Calu3 (cell line): ENCODE measurements around the gene BRCA2. TPM values are rescaled to one million over a fixed set of nuclear protein-coding genes. Genes with fewer than 3 reads are reported as not detected.

Experiments
- Bru-seq: library from RNA; stranded (reverse); fragments of 400-500 nt; gene quantifications from one replicate; lab custom pipeline; 2021; lab: Mats Ljungman, UMichigan
- BruChase-seq, 2 experiments: library from RNA; stranded (reverse); fragments of 400-500 nt; gene quantifications; one replicate each; lab custom pipeline; 2021; lab: Mats Ljungman, UMichigan
- BruUV-seq: library from RNA; stranded (reverse); fragments of 400-500 nt; replicated peaks from 2 replicates; lab custom pipeline; 2021; lab: Mats Ljungman, UMichigan
- CTCF ChIA-PET: fragments of 300-600 bp; sonication (Branson Sonifier 250); formaldehyde crosslinking; loops from one replicate; lab custom pipeline; 2022; ENCODE audit warnings: antibody characterized with exemption; lab: Charles Lee
- DNase-seq: peaks from one replicate; pipeline ENCODE4 v3.0.0; 2022
- H3K27ac Mint-ChIP-seq: one replicate; pipeline ENCODE4 v1.8.0; 2022; ENCODE audit warnings: mixed read lengths; ENCODE audit not compliant: unreplicated experiment
- H3K27me3 Mint-ChIP-seq: one replicate; pipeline ENCODE4 v1.8.0; 2022; ENCODE audit warnings: mixed read lengths; ENCODE audit not compliant: unreplicated experiment
- H3K36me3 Mint-ChIP-seq: one replicate; pipeline ENCODE4 v1.8.0; 2022; ENCODE audit warnings: mild to moderate bottlenecking, moderate library complexity, mixed read lengths; ENCODE audit not compliant: insufficient read depth, unreplicated experiment
- H3K4me1 Mint-ChIP-seq: one replicate; pipeline ENCODE4 v1.8.0; 2022; ENCODE audit warnings: mild to moderate bottlenecking, low read depth, mixed read lengths; ENCODE audit not compliant: unreplicated experiment
- H3K4me3 Mint-ChIP-seq: one replicate; pipeline ENCODE4 v1.8.0; 2022; ENCODE audit warnings: mild to moderate bottlenecking, low read depth, moderate library complexity, mixed read lengths; ENCODE audit not compliant: unreplicated experiment
- H3K9me3 Mint-ChIP-seq: one replicate; pipeline ENCODE4 v1.8.0; 2022; ENCODE audit warnings: low read depth, mixed read lengths; ENCODE audit not compliant: unreplicated experiment
- intact Hi-C: fragments of 100-400 bp; cut with micrococcal nuclease; formaldehyde crosslinking; loops from one replicate; pipeline ENCODE4 v1.10.0; 2022; ENCODE audit not compliant: unreplicated experiment
- long read RNA-seq: library from polyadenylated mRNA; stranded (forward); transcript quantifications from one replicate; pipeline ENCODE4 v2.0.0, GENCODE V29; 2022
- total RNA-seq: library from RNA; stranded (reverse); gene quantifications from 2 replicates; pipeline ENCODE4 v1.2.3, GENCODE V29; 2022
- TF ChIP-seq, protein P1 (sequence below): fragments of 200-600 bp; IDR thresholded peaks from one replicate; pipeline ENCODE4 v1.8.0; 2022; ENCODE audit warnings: antibody characterized with exemption; ENCODE audit not compliant: unreplicated experiment

BRCA2 gene, protein sequence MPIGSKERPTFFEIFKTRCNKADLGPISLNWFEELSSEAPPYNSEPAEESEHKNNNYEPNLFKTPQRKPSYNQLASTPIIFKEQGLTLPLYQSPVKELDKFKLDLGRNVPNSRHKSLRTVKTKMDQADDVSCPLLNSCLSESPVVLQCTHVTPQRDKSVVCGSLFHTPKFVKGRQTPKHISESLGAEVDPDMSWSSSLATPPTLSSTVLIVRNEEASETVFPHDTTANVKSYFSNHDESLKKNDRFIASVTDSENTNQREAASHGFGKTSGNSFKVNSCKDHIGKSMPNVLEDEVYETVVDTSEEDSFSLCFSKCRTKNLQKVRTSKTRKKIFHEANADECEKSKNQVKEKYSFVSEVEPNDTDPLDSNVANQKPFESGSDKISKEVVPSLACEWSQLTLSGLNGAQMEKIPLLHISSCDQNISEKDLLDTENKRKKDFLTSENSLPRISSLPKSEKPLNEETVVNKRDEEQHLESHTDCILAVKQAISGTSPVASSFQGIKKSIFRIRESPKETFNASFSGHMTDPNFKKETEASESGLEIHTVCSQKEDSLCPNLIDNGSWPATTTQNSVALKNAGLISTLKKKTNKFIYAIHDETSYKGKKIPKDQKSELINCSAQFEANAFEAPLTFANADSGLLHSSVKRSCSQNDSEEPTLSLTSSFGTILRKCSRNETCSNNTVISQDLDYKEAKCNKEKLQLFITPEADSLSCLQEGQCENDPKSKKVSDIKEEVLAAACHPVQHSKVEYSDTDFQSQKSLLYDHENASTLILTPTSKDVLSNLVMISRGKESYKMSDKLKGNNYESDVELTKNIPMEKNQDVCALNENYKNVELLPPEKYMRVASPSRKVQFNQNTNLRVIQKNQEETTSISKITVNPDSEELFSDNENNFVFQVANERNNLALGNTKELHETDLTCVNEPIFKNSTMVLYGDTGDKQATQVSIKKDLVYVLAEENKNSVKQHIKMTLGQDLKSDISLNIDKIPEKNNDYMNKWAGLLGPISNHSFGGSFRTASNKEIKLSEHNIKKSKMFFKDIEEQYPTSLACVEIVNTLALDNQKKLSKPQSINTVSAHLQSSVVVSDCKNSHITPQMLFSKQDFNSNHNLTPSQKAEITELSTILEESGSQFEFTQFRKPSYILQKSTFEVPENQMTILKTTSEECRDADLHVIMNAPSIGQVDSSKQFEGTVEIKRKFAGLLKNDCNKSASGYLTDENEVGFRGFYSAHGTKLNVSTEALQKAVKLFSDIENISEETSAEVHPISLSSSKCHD (N-terminal part only)
- total RNA-seq (11.0 and 12.8 TPM in 2 replicates), Bru-seq, nascent RNA (percentile 72 among the genes with signal in this experiment), BruChase-seq, experiment 1, labeled RNA remaining after a 6-hour chase (percentile 66 among the genes with signal in this experiment), BruChase-seq, experiment 2, labeled RNA remaining after a 2-hour chase (percentile 75 among the genes with signal in this experiment)
- long read RNA-seq, partial matches to known transcripts: 0 of 1 reads
- long read RNA-seq, other reads (novel, unspliced or antisense): 1 of 1 reads

DNA sequence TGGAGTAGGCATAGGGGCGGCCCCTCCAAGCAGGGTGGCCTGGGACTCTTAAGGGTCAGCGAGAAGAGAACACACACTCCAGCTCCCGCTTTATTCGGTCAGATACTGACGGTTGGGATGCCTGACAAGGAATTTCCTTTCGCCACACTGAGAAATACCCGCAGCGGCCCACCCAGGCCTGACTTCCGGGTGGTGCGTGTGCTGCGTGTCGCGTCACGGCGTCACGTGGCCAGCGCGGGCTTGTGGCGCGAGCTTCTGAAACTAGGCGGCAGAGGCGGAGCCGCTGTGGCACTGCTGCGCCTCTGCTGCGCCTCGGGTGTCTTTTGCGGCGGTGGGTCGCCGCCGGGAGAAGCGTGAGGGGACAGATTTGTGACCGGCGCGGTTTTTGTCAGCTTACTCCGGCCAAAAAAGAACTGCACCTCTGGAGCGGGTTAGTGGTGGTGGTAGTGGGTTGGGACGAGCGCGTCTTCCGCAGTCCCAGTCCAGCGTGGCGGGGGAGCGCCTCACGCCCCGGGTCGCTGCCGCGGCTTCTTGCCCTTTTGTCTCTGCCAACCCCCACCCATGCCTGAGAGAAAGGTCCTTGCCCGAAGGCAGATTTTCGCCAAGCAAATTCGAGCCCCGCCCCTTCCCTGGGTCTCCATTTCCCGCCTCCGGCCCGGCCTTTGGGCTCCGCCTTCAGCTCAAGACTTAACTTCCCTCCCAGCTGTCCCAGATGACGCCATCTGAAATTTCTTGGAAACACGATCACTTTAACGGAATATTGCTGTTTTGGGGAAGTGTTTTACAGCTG is at the start of gene BRCA2, which contains the start of gene ZAR1L:
BRCA2 (plus strand) TSS at position 271 of the 790 bp plus-strand sequence. CDS start 953 bp downstream, outside the sequence.
ZAR1L (minus strand) TSS at position 126 of the 790 bp plus-strand sequence. CDS start 3,438 bp downstream, outside the sequence.
- Mint-ChIP-seq H3K9me3 (no peaks in the 10 kb centered on the region), H3K4me3 (peak within 1 kb of the TSS; percentile 84), H3K36me3 (peaks cover 17% of the 10 kb centered on the region), H3K4me1 (no peaks in the 10 kb centered on the region), H3K27me3 (no peaks in the 10 kb centered on the region), H3K27ac (peak within 1 kb of the TSS; percentile 95)
- TF ChIP-seq, protein P1, sequence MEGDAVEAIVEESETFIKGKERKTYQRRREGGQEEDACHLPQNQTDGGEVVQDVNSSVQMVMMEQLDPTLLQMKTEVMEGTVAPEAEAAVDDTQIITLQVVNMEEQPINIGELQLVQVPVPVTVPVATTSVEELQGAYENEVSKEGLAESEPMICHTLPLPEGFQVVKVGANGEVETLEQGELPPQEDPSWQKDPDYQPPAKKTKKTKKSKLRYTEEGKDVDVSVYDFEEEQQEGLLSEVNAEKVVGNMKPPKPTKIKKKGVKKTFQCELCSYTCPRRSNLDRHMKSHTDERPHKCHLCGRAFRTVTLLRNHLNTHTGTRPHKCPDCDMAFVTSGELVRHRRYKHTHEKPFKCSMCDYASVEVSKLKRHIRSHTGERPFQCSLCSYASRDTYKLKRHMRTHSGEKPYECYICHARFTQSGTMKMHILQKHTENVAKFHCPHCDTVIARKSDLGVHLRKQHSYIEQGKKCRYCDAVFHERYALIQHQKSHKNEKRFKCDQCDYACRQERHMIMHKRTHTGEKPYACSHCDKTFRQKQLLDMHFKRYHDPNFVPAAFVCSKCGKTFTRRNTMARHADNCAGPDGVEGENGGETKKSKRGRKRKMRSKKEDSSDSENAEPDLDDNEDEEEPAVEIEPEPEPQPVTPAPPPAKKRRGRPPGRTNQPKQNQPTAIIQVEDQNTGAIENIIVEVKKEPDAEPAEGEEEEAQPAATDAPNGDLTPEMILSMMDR: no peak
- intact Hi-C loops: no loop called here
- peak; percentile 81 for DNase-seq
- BruUV-seq: TSS peak; percentile 29
- CTCF ChIA-PET: interaction anchor here (1.0 to 1.5 kb wide), 3 partner anchors 12 to 406 kb away, joined by 3 to 4 read pairs (median 3); no protein-coding TSS in a partner anchor

DNA sequence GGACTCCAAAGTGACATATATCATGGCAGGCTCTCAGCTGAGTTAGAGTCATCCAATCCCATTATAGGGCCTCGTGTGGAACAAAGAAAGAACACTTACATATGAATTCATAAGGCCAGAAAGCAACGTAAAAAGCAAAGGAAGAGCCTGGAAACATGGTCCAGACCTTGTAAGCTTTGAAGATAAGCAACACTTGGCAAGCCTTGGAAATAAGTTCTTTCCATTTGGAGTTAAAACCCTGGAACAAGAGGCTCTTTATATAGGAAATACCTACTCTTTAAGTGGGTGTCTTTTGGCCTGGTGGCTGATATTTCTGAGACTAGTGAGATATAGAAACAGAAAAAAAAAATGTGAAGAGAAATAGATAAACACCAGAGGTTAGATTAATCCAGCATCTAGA is 49.6 kb upstream of the BRCA2 start:
- Mint-ChIP-seq H3K9me3 (no peaks in the 10 kb centered on the region), H3K27ac (no peak overlapping the region)

DNA sequence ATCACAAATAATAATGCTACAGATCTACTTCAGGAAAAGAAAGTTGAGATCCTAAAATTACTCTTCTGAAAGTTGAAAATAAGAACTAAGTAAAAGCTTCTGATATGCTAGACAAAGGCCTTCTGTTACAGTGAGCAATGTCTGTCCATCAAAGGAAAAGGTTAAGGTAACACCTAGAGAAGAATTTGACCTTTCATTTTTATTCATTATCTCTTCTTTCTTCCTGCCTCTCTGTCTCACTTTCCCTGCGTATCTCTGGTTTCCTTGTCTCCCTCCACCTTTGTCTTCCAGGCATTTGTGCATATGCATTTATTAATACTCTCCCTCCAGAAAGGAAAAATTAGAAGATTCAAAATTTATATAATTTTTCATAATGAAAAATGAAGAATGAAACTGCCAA is 49.2 kb upstream of the BRCA2 start:
- H3K4me1 Mint-ChIP-seq: no peaks in the 10 kb centered on the region
- intact Hi-C loops: loop anchor here (2.0 kb wide), 1 partner anchor 45 kb away; no protein-coding TSS in a partner anchor

More for the DNA sequence above, 49.6 kb upstream of the BRCA2 start:
- CTCF ChIA-PET: no interaction called here
- Mint-ChIP-seq H3K4me3 (no peak overlapping the region), H3K36me3 (no peaks in the 10 kb centered on the region), H3K27me3 (no peaks in the 10 kb centered on the region), H3K4me1 (no peaks in the 10 kb centered on the region)
- BruUV-seq: no TSS peak
- TF ChIP-seq, protein P1: no peak
- DNase-seq: no peak
- intact Hi-C loops: loop anchor here (2.0 kb wide), 1 partner anchor 45 kb away; no protein-coding TSS in a partner anchor

More for the DNA sequence above, 49.2 kb upstream of the BRCA2 start:
- no peak overlapping the region for H3K4me3 Mint-ChIP-seq
- CTCF ChIA-PET: no interaction called here
- no peaks in the 10 kb centered on the region for H3K9me3 Mint-ChIP-seq
- no peaks in the 10 kb centered on the region for H3K27me3 Mint-ChIP-seq
- DNase-seq: no peak
- TF ChIP-seq, protein P1: no peak
- BruUV-seq: no TSS peak
- no peak overlapping the region for H3K27ac Mint-ChIP-seq
- H3K36me3 Mint-ChIP-seq: no peaks in the 10 kb centered on the region
